SH-SY5Y (cell line): ENCODE results near the gene CDH15.

ENCODE experiments used
- GATA2 ChIP-seq: IDR thresholded peaks from 2 replicates; pipeline ENCODE4 v1.6.1; 2011; ENCODE audit warnings: mild to moderate bottlenecking, low read depth, low read length
- GATA3 ChIP-seq: IDR thresholded peaks from 2 replicates; pipeline ENCODE4 v1.6.1; 2011; ENCODE audit warnings: low read depth, mild to moderate bottlenecking, low read length, moderate library complexity

The CDH15 gene

GRCh38 chr16:89171216-89172170 is at the start of gene CDH15:
Gene CDH15, plus strand, starts transcription at chr16:89171748. Its CDS starts 84 bp downstream, at chr16:89171832.
- TF ChIP-seq GATA2, result no peak
- TF ChIP-seq GATA3, result no peak

GRCh38 chr16:89122322-89122851 is 49.2 kb upstream of the CDH15 start:
- TF ChIP-seq GATA3 (no peak), GATA2 (no peak)

GRCh38 chr16:89123001-89123830 is 48.3 kb upstream of the CDH15 start:
- TF ChIP-seq GATA2, result no peak
- TF ChIP-seq GATA3, result no peak

GRCh38 chr16:89123831-89124100 is 47.8 kb upstream of the CDH15 start:
- no peak for TF ChIP-seq GATA3
- no peak for TF ChIP-seq GATA2

- TF ChIP-seq GATA2, result no peak
- TF ChIP-seq GATA3, result no peak
Observed at GRCh38 chr16:89129378-89129777, 42.2 kb upstream of the CDH15 start.

GRCh38 chr16:89130448-89130847 is 41.1 kb upstream of the CDH15 start:
- TF ChIP-seq GATA3 (no peak), GATA2 (no peak)

GRCh38 chr16:89131783-89132182 is 39.8 kb upstream of the CDH15 start:
- TF ChIP-seq GATA3 (no peak), GATA2 (no peak)

- no peak for TF ChIP-seq GATA3
- no peak for TF ChIP-seq GATA2
Observed at GRCh38 chr16:89132194-89133005, 39.1 kb upstream of the CDH15 start.

- no peak for TF ChIP-seq GATA3
- TF ChIP-seq GATA2, result no peak
Observed at GRCh38 chr16:89133457-89134127, 38.0 kb upstream of the CDH15 start.

GRCh38 chr16:89134269-89134668 is 37.3 kb upstream of the CDH15 start:
- TF ChIP-seq GATA2 (no peak), GATA3 (no peak)

GRCh38 chr16:89135166-89135565 is 36.4 kb upstream of the CDH15 start:
- no peak for TF ChIP-seq GATA2
- no peak for TF ChIP-seq GATA3

- no peak for TF ChIP-seq GATA2
- TF ChIP-seq GATA3, result no peak
Observed at GRCh38 chr16:89135971-89136765, 35.4 kb upstream of the CDH15 start.

- TF ChIP-seq GATA3 (no peak), GATA2 (no peak)
Observed at GRCh38 chr16:89136931-89137330, 34.6 kb upstream of the CDH15 start.
